ENCODE data around the gene TRMT112. TPM values are rescaled to one million over a fixed set of nuclear protein-coding genes. Genes with fewer than 3 reads are reported as not detected.

The TRMT112 gene
- total and polyA plus RNA-seq, 2 experiments from 2014 or later: 210 to 292 TPM

DNA sequence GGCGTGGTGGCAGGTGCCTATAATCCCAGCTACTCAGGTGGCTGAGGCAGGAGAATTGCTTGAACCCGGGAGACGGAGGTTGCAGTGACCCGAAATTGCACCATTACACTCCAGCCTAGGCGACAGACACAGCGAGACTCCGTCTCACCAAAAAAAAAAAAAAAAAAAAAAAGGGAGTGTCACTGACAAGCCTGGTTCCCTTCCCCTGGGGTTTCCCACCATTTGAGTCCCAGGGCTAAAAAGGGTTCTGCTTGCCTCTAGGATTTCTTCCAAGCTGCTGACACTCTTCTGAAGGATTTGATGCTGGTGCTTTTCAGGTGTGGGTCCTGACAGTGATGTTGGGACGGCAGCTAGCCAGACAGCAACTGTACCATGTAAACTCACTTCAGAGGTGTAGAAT lies 21.4 kb upstream of the TRMT112 start:
- H3K4me1 ChIP-seq (ENCODE audit: insufficient read depth): peaks cover 5% of the 10 kb centered on the region
- no peaks in the 10 kb centered on the region for H3K9me2 ChIP-seq (replicated peaks; ENCODE audit: insufficient read depth)
- DNase-seq (ENCODE audit: low spot score): no peak
- no peaks in the 10 kb centered on the region for H3K36me3 ChIP-seq (replicated peaks; ENCODE audit: insufficient read depth, low read depth)
- no peak overlapping the region for H3K27ac ChIP-seq
- no peak overlapping the region for H3K4me3 ChIP-seq
- TF ChIP-seq EZH2phosphoT487 (IDR thresholded peaks at IDR 0.05; ENCODE audit: low read depth, severe bottlenecking, unreplicated experiment) (no peak), EZH2 (IDR thresholded peaks at IDR 0.05; ENCODE audit: borderline replicate concordance) (no peak)
- no peak overlapping the region for H2AFZ ChIP-seq
- H4K20me1 ChIP-seq (ENCODE audit: insufficient read depth, poor library complexity, severe bottlenecking): no peaks in the 10 kb centered on the region
- WGBS (ENCODE audit: low lambda C conversion rate, missing lambda C conversion rate): 89% methylated on average over 8 of the region's 8 CpGs
- H3K4me2 ChIP-seq: no peak overlapping the region
- H3K27me3 ChIP-seq: no peaks in the 10 kb centered on the region
- H3K9me3 ChIP-seq (ENCODE audit: low read depth): no peaks in the 10 kb centered on the region
- H3K79me2 ChIP-seq: no peaks in the 10 kb centered on the region

DNA sequence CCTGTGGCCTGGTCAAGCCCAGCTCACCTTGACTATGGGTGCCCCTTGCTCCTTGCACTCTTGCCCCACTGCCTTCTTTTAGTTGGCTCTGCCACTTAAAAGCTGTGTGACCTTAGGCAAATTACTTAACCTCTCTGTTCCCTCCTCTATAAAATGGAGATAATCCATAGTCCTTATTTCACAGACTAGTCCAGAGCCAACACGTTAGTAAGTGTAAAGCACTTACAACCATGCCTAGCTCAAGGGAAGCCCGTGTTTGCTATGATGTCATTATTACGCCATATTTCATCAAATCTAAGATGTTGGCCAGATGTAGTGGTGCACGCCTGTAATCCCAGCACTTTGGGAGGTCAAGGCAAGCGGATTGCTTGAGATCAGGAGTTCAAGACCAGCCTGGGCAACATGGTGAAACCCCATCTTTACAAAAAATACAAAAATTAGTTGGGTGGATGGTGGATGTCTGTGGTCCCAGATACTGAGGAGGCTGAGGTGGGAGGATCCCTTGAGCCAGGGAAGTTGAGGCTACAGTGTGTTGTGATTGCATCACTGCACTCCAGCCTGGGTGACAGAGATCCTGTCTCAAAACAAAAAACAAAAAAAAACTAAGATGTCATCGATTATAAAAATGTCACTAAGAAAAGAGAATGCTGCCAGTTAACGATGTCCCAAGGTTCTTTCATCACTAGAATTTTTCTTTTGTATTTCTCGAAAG lies 20.3 kb upstream of the TRMT112 start:
- H2AFZ ChIP-seq: no peak overlapping the region
- WGBS (ENCODE audit: low lambda C conversion rate, missing lambda C conversion rate): 81% methylated on average over 8 of the region's 8 CpGs
- no peak overlapping the region for H3K4me3 ChIP-seq
- TF ChIP-seq EZH2 (IDR thresholded peaks at IDR 0.05; ENCODE audit: borderline replicate concordance) (no peak), EZH2phosphoT487 (IDR thresholded peaks at IDR 0.05; ENCODE audit: low read depth, severe bottlenecking, unreplicated experiment) (no peak)
- TF ChIP-seq, protein P1, sequence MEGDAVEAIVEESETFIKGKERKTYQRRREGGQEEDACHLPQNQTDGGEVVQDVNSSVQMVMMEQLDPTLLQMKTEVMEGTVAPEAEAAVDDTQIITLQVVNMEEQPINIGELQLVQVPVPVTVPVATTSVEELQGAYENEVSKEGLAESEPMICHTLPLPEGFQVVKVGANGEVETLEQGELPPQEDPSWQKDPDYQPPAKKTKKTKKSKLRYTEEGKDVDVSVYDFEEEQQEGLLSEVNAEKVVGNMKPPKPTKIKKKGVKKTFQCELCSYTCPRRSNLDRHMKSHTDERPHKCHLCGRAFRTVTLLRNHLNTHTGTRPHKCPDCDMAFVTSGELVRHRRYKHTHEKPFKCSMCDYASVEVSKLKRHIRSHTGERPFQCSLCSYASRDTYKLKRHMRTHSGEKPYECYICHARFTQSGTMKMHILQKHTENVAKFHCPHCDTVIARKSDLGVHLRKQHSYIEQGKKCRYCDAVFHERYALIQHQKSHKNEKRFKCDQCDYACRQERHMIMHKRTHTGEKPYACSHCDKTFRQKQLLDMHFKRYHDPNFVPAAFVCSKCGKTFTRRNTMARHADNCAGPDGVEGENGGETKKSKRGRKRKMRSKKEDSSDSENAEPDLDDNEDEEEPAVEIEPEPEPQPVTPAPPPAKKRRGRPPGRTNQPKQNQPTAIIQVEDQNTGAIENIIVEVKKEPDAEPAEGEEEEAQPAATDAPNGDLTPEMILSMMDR (IDR thresholded peaks at IDR 0.05; ENCODE audit: poor library complexity): no peak
- no peaks in the 10 kb centered on the region for H3K79me2 ChIP-seq
- H3K9me3 ChIP-seq (ENCODE audit: low read depth): no peaks in the 10 kb centered on the region
- no peak overlapping the region for H3K4me2 ChIP-seq
- no peaks in the 10 kb centered on the region for H3K36me3 ChIP-seq (replicated peaks; ENCODE audit: insufficient read depth, low read depth)
- no peak overlapping the region for H3K27ac ChIP-seq
- H4K20me1 ChIP-seq (ENCODE audit: insufficient read depth, poor library complexity, severe bottlenecking): no peaks in the 10 kb centered on the region
- DNase-seq (ENCODE audit: low spot score): no peak
- no peaks in the 10 kb centered on the region for H3K27me3 ChIP-seq
- H3K4me1 ChIP-seq (ENCODE audit: insufficient read depth): peaks cover 5% of the 10 kb centered on the region
- no peaks in the 10 kb centered on the region for H3K9me2 ChIP-seq (replicated peaks; ENCODE audit: insufficient read depth)

DNA sequence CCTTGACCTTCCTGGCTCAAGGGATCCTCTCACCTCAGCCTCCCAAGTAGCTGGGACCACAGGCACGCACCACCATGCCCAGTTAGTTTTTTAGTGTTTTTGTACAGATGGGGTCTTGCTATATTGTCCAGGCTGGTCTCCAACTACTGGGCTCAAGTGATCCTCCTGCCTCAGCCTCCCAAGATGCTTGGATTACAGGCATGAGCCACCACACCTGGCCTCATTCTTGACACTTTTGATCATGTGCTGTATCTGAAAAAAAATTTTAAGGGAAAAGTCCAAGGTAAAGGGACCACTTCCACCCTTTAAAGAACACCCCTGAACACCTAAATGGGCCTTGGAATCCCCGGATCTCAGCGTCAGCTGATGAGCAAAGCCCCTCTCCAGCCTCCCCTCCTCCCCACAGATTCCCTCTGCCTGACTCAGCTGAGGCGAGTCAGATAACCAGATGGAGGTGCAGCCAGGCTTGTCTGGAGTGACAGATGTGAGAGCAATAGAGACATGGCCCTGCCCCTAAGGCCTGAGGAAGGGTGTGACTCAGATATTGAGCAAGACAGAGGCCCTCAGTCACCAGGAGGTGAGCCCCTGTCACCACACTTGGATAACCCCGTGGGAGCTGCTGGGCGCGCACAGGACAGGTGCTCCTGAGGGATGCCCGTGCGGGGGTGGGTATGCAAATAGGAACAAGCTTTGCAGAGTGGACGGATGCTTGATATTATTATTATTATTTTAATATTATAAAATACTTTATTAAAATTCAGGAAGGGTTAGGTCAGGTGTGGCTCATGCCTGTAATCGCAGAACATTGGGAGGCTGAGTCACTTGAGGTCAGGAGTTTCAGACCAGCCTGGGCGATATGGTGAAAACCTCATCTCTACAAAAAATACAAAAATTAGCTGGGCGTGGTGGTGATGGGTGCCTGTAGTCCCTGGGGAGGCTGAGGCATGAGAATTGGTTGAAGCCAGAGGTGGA lies 17.7 kb upstream of the TRMT112 start:
- H2AFZ ChIP-seq: no peak overlapping the region
- DNase-seq (ENCODE audit: low spot score): peak; percentile 92
- H3K4me3 ChIP-seq: no peak overlapping the region
- H3K9me3 ChIP-seq (ENCODE audit: low read depth): no peaks in the 10 kb centered on the region
- no peak overlapping the region for H3K4me2 ChIP-seq
- no peaks in the 10 kb centered on the region for H4K20me1 ChIP-seq (ENCODE audit: insufficient read depth, poor library complexity, severe bottlenecking)
- H3K4me1 ChIP-seq (ENCODE audit: insufficient read depth): peaks cover 5% of the 10 kb centered on the region
- no peaks in the 10 kb centered on the region for H3K27me3 ChIP-seq
- WGBS (ENCODE audit: low lambda C conversion rate, missing lambda C conversion rate): 43% methylated on average over 13 of the region's 13 CpGs
- H3K27ac ChIP-seq: peak overlapping the region; percentile 74
- H3K79me2 ChIP-seq: no peaks in the 10 kb centered on the region
- no peaks in the 10 kb centered on the region for H3K9me2 ChIP-seq (replicated peaks; ENCODE audit: insufficient read depth)
- H3K36me3 ChIP-seq (replicated peaks; ENCODE audit: insufficient read depth, low read depth): no peaks in the 10 kb centered on the region
- TF ChIP-seq, protein P1 (IDR thresholded peaks at IDR 0.05; ENCODE audit: poor library complexity): no peak
- TF ChIP-seq EZH2 (IDR thresholded peaks at IDR 0.05; ENCODE audit: borderline replicate concordance) (no peak), EZH2phosphoT487 (IDR thresholded peaks at IDR 0.05; ENCODE audit: low read depth, severe bottlenecking, unreplicated experiment) (no peak)

DNA sequence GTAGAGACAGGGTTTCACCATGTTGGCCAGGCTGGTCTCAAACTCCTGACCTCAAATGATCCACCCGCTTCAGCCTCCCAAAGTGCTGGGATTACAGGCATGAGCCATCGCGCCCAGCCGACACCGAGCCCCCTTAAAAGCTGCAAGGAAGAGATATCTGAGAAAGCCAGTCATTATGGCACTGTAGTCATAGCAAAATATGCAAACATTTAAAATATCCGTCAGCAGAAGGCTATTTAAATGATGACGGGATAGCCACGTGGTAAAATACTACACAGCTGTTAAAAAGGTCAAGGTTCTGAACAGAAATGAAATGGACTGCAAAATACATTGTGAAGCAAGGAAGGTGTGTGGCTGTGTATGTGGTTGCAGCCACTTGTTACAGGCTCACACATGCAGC lies 16.2 kb upstream of the TRMT112 start:
- H2AFZ ChIP-seq: no peak overlapping the region
- DNase-seq (ENCODE audit: low spot score): no peak
- H3K36me3 ChIP-seq (replicated peaks; ENCODE audit: insufficient read depth, low read depth): no peaks in the 10 kb centered on the region
- no peak overlapping the region for H3K27ac ChIP-seq
- no peaks in the 10 kb centered on the region for H3K27me3 ChIP-seq
- no peaks in the 10 kb centered on the region for H3K9me2 ChIP-seq (replicated peaks; ENCODE audit: insufficient read depth)
- no peak overlapping the region for H3K4me3 ChIP-seq
- no peaks in the 10 kb centered on the region for H3K79me2 ChIP-seq
- H3K4me2 ChIP-seq: no peak overlapping the region
- TF ChIP-seq EZH2phosphoT487 (IDR thresholded peaks at IDR 0.05; ENCODE audit: low read depth, severe bottlenecking, unreplicated experiment) (no peak), EZH2 (IDR thresholded peaks at IDR 0.05; ENCODE audit: borderline replicate concordance) (no peak)
- TF ChIP-seq, protein P1 (IDR thresholded peaks at IDR 0.05; ENCODE audit: poor library complexity): no peak
- 95% methylated on average over 8 of the region's 8 CpGs for WGBS (ENCODE audit: low lambda C conversion rate, missing lambda C conversion rate)
- peaks cover 5% of the 10 kb centered on the region for H3K4me1 ChIP-seq (ENCODE audit: insufficient read depth)
- no peaks in the 10 kb centered on the region for H4K20me1 ChIP-seq (ENCODE audit: insufficient read depth, poor library complexity, severe bottlenecking)
- H3K9me3 ChIP-seq (ENCODE audit: low read depth): no peaks in the 10 kb centered on the region
